HCT116 (cell line): ENCODE measurements around the gene DMBT1. TPM values are rescaled to one million over a fixed set of nuclear protein-coding genes. Genes with fewer than 3 reads are reported as not detected.

Experiments
- ATAC-seq: fragments of 200-7000 bp; cut with Tn5 transposase; 2 replicates; pipeline ENCODE4 v1.9.1; 2020; ENCODE audit warnings: mild to moderate bottlenecking, moderate library complexity
- BruUV-seq: library from RNA; stranded (reverse); fragments of 400-500 nt; replicated peaks from 2 replicates; lab custom pipeline; 2021; lab: Mats Ljungman, UMichigan
- CTCF ChIA-PET: fragments of 300-600 bp; sonication (Branson Sonifier 250); formaldehyde crosslinking; loops from one replicate; lab custom pipeline; 2021; ENCODE audit warnings: antibody characterized with exemption; lab: Charles Lee
- POLR2A ChIA-PET: fragments of 300-600, 350-600 bp; sonication (Branson Sonifier 250); formaldehyde crosslinking; loops from one replicate; lab custom pipeline; 2021; ENCODE audit warnings: antibody characterized with exemption; lab: Charles Lee
- RAD21 ChIA-PET, 2 experiments: fragments of 300-600 bp; sonication (Branson Sonifier 250); formaldehyde crosslinking; loops; one replicate each; lab custom pipeline; 2023; ENCODE audit warnings: low total read pairs in 2 of 2; ENCODE audit not compliant: uncharacterized antibody in 2 of 2, unreplicated experiment in 2 of 2, low non-redundant PET in 1 of 2; lab: Charles Lee
- DNase-seq: peaks from one replicate; pipeline ENCODE4 v3.0.0-alpha.2; 2010; ENCODE audit warnings: low read depth, low spot score
- H2AFZ ChIP-seq: fragments of 200-600 bp; shearing (Covaris generic), sonication (generic); 2 replicates; pipeline ENCODE4 v1.6.1; 2017; ENCODE audit warnings: low read depth, mixed run types, mixed read lengths, antibody characterized with exemption, low read length; ENCODE audit not compliant: poor library complexity, severe bottlenecking
- H3K27ac ChIP-seq: 2 replicates; pipeline ENCODE4 v1.5.1; 2012; ENCODE audit warnings: low read depth, low read length
- H3K27me3 ChIP-seq: fragments of 200-600 bp; sonication (generic); 2 replicates; pipeline ENCODE4 v1.6.1; 2016; ENCODE audit warnings: mixed run types, low read length, mixed read lengths; ENCODE audit not compliant: insufficient read depth
- H3K36me3 ChIP-seq, 2 experiments: fragments of 200-500 bp in 1 of 2; fragments of 200-600 bp in 1 of 2; sonication (Bioruptor generic) in 1 of 2; sonication (generic) in 1 of 2; 2 replicates each; pipeline versions ENCODE4 v1.5.1 to v1.6.1; 2014 to 2016; ENCODE audit warnings: low read length in 2 of 2, inconsistent platforms in 1 of 2, mixed read lengths in 1 of 2, mixed run types in 1 of 2; ENCODE audit not compliant: insufficient read depth in 2 of 2, control insufficient read depth in 1 of 2
- H3K4me1 ChIP-seq, 2 experiments: fragments of 200-600 bp in 1 of 2; sonication (generic) in 1 of 2; 2 replicates each; pipeline versions ENCODE4 v1.5.1 to v1.6.1; 2012 to 2017; ENCODE audit warnings: low read length in 2 of 2, inconsistent platforms in 1 of 2, mild to moderate bottlenecking in 1 of 2, mixed read lengths in 1 of 2, mixed run types in 1 of 2, moderate library complexity in 1 of 2; ENCODE audit not compliant: insufficient read depth in 2 of 2, control insufficient read depth in 1 of 2
- H3K4me2 ChIP-seq: fragments of 200-600 bp; sonication (generic); 2 replicates; pipeline ENCODE4 v1.6.1; 2017; ENCODE audit warnings: mixed run types, low read length, mixed read lengths
- H3K4me3 ChIP-seq, 2 experiments: fragments of 200-600 bp in 1 of 2; sonication (generic) in 1 of 2; replicated peaks in 1 of 2; 2 replicates each; pipeline ENCODE4 v1.5.1; 2011 to 2016; ENCODE audit warnings: low read length in 2 of 2, control low read depth in 1 of 2, low read depth in 1 of 2, mild to moderate bottlenecking in 1 of 2, mixed read lengths in 1 of 2, mixed run types in 1 of 2
- H3K79me2 ChIP-seq: fragments of 200-600 bp; sonication (generic); 2 replicates; pipeline ENCODE4 v1.6.1; 2017; ENCODE audit warnings: mild to moderate bottlenecking, mixed run types, low read length, moderate library complexity, mixed read lengths; ENCODE audit not compliant: insufficient read depth
- H3K9ac ChIP-seq: fragments of 200-600 bp; sonication (generic); 2 replicates; pipeline ENCODE4 v1.6.1; 2016; ENCODE audit warnings: low read length, mixed read lengths
- H3K9me2 ChIP-seq: fragments of 200-600 bp; sonication (generic), shearing (Covaris generic); 2 replicates; pipeline ENCODE4 v1.6.1; 2017; ENCODE audit warnings: mixed run types, mild to moderate bottlenecking, moderate library complexity; ENCODE audit not compliant: insufficient read depth
- H3K9me3 ChIP-seq, 2 experiments: fragments of 200-500 bp in 1 of 2; fragments of 200-600 bp in 1 of 2; sonication (Bioruptor generic) in 1 of 2; sonication (generic) in 1 of 2; 2 replicates each; pipeline ENCODE4 v1.6.1; 2014 to 2017; ENCODE audit warnings: low read length in 2 of 2, mixed read lengths in 2 of 2, inconsistent platforms in 1 of 2, low read depth in 1 of 2, mild to moderate bottlenecking in 1 of 2, mixed run types in 1 of 2, moderate library complexity in 1 of 2; ENCODE audit not compliant: control insufficient read depth in 1 of 2, insufficient read depth in 1 of 2
- H4K20me1 ChIP-seq: fragments of 200-600 bp; sonication (generic), shearing (Covaris generic); 2 replicates; pipeline ENCODE4 v1.6.1; 2017; ENCODE audit warnings: mixed run types, mild to moderate bottlenecking, moderate library complexity; ENCODE audit not compliant: insufficient read depth
- CBX3 ChIP-seq: IDR thresholded peaks from 2 replicates; pipeline ENCODE4 v1.6.1; 2012; ENCODE audit warnings: low read depth
- CEBPB ChIP-seq: IDR thresholded peaks from 2 replicates; pipeline ENCODE4 v1.6.1; 2012; ENCODE audit warnings: low read depth
- ELF1 ChIP-seq: IDR thresholded peaks from 2 replicates; pipeline ENCODE4 v1.6.1; 2012; ENCODE audit warnings: low read depth, borderline replicate concordance
- EZH2 ChIP-seq: fragments of 200-600 bp; sonication (generic); IDR thresholded peaks from 2 replicates; pipeline ENCODE4 v1.6.1; 2017; ENCODE audit warnings: antibody characterized with exemption, mixed run types
- EZH2phosphoT487 ChIP-seq: fragments of 200-600 bp; IDR thresholded peaks from 2 replicates; pipeline ENCODE4 v1.6.1; 2018; ENCODE audit warnings: antibody characterized with exemption, borderline replicate concordance
- FOSL1 ChIP-seq: IDR thresholded peaks from 2 replicates; pipeline ENCODE4 v1.6.1; 2012; ENCODE audit warnings: low read depth
- POLR2A ChIP-seq: IDR thresholded peaks from 2 replicates; pipeline ENCODE4 v1.7.0; 2011; ENCODE audit warnings: borderline replicate concordance; ENCODE audit not compliant: insufficient read depth, insufficient read length; ENCODE audit errors: extremely low read depth
- RAD21 ChIP-seq: IDR thresholded peaks from 2 replicates; pipeline ENCODE4 v1.6.1; 2012; ENCODE audit warnings: low read depth, mild to moderate bottlenecking
- SIN3A ChIP-seq: IDR thresholded peaks from 2 replicates; pipeline ENCODE4 v1.6.1; 2012; ENCODE audit warnings: low read depth
- SP1 ChIP-seq: IDR thresholded peaks from 2 replicates; pipeline ENCODE4 v1.6.1; 2012; ENCODE audit warnings: low read depth
- TCF7L2 ChIP-seq: IDR thresholded peaks from 2 replicates; pipeline ENCODE4 v1.7.0; 2011; ENCODE audit warnings: borderline replicate concordance, inconsistent platforms; ENCODE audit not compliant: insufficient read depth, insufficient read length; ENCODE audit errors: extremely low read depth
- intact Hi-C: fragments of 100-400 bp; cut with micrococcal nuclease; formaldehyde crosslinking; loops from 2 replicates; pipeline ENCODE4 v1.10.0; 2022
- total RNA-seq: library from RNA; stranded (reverse); gene quantifications from one replicate; pipeline ENCODE4 v1.2.1, GENCODE V29; 2021; ENCODE audit not compliant: unreplicated experiment
- TF ChIP-seq, protein P1 (sequence below): IDR thresholded peaks from 2 replicates; pipeline ENCODE4 v1.6.1; 2012; ENCODE audit warnings: low read depth

DMBT1 gene
- total RNA-seq, 1 experiment from 2014 or later = 0.17 TPM

DNA sequence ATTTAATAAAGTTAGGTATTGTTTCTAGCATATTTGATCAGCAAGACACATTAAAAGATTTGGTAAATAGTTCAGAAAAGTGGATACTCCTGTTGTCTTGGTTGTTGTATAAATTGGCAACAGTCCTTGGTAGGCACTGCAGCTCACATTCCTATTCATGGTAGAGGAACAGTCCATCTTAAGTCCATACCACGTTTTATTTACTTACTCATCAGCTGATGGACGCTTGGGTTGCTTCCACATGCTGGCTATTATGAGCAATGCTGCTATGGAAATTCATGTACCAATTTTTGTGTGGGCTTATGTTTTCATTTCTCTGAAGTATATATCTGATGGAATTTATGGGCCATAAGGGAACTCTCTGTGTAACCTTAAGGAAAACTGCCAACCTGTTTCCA, 95.8 kb downstream of the DMBT1 start:
- H3K27me3 ChIP-seq = peaks cover 78% of the 10 kb centered on the region
- intact Hi-C loops = no loop called here
- RAD21 ChIA-PET = no interaction called here

DNA sequence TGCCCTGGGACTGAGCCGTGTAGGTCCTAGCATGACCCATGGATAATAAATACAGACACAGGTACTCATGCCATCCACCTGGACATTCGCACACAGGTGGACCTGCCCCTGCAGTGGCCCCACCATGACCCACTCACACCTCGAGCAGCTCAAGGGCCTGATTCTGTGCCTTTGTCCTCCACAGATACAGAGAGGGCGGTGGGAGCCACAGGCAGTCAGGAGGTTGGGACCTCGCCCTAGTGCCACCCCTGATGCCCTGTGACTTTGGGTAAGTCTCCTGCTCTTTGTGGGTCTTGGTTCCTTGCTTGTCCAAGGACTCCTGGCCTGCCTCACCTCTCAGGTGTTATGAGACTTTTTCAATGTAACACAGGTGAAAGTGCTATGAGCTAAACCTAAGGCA, 96.2 kb downstream of the DMBT1 start:
- Histone ChIP-seq H2AFZ (no peak overlapping the region), H3K36me3 (no peaks in the 10 kb centered on the region), H3K27me3 (peaks cover 75% of the 10 kb centered on the region), H3K9me3 (no peaks in the 10 kb centered on the region), H4K20me1 (no peaks in the 10 kb centered on the region), H3K4me2 (no peak overlapping the region), H3K79me2 (no peaks in the 10 kb centered on the region), H3K27ac (no peak overlapping the region), H3K9me2 (no peaks in the 10 kb centered on the region), H3K4me1 (no peaks in the 10 kb centered on the region), H3K9ac (no peak overlapping the region), H3K4me3 (no peak overlapping the region)
- intact Hi-C loops = no loop called here
- ATAC-seq (no peak), DNase-seq (no peak)
- POLR2A ChIA-PET = no interaction called here
- CTCF ChIA-PET = interaction anchor here (1.0 kb wide), 1 partner anchor 8 kb away, joined by 4 read pairs; no protein-coding TSS in a partner anchor
- RAD21 ChIA-PET = no interaction called here
- TF ChIP-seq FOSL1 = no peak
- no peak for TF ChIP-seq CBX3
- TF ChIP-seq EZH2 = no peak
- TF ChIP-seq, protein P1, sequence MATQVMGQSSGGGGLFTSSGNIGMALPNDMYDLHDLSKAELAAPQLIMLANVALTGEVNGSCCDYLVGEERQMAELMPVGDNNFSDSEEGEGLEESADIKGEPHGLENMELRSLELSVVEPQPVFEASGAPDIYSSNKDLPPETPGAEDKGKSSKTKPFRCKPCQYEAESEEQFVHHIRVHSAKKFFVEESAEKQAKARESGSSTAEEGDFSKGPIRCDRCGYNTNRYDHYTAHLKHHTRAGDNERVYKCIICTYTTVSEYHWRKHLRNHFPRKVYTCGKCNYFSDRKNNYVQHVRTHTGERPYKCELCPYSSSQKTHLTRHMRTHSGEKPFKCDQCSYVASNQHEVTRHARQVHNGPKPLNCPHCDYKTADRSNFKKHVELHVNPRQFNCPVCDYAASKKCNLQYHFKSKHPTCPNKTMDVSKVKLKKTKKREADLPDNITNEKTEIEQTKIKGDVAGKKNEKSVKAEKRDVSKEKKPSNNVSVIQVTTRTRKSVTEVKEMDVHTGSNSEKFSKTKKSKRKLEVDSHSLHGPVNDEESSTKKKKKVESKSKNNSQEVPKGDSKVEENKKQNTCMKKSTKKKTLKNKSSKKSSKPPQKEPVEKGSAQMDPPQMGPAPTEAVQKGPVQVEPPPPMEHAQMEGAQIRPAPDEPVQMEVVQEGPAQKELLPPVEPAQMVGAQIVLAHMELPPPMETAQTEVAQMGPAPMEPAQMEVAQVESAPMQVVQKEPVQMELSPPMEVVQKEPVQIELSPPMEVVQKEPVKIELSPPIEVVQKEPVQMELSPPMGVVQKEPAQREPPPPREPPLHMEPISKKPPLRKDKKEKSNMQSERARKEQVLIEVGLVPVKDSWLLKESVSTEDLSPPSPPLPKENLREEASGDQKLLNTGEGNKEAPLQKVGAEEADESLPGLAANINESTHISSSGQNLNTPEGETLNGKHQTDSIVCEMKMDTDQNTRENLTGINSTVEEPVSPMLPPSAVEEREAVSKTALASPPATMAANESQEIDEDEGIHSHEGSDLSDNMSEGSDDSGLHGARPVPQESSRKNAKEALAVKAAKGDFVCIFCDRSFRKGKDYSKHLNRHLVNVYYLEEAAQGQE = no peak
- no peak for TF ChIP-seq POLR2A
- TF ChIP-seq CEBPB = no peak
- TF ChIP-seq RAD21 = no peak
- BruUV-seq = no TSS peak

More for the DNA sequence above, 95.8 kb downstream of the DMBT1 start:
- no peak for DNase-seq
- H3K9me3 ChIP-seq = no peaks in the 10 kb centered on the region
- no peaks in the 10 kb centered on the region for H3K4me1 ChIP-seq
- POLR2A ChIA-PET = no interaction called here
- H3K4me3 ChIP-seq = no peak overlapping the region
- no peaks in the 10 kb centered on the region for H3K36me3 ChIP-seq
- no peaks in the 10 kb centered on the region for H3K79me2 ChIP-seq
- no peaks in the 10 kb centered on the region for H3K9me2 ChIP-seq
- no peak overlapping the region for H2AFZ ChIP-seq
- no peak for ATAC-seq
- no peak overlapping the region for H3K4me2 ChIP-seq
- H4K20me1 ChIP-seq = no peaks in the 10 kb centered on the region
- no TSS peak for BruUV-seq
- no peak overlapping the region for H3K9ac ChIP-seq
- no peak for TF ChIP-seq SP1
- TF ChIP-seq ELF1 = no peak
- TF ChIP-seq TCF7L2 = no peak
- no peak for TF ChIP-seq POLR2A
- no peak for TF ChIP-seq EZH2phosphoT487
- no peak for TF ChIP-seq SIN3A
- TF ChIP-seq, all 23 proteins: peak for 0
- no peak overlapping the region for H3K27ac ChIP-seq
- CTCF ChIA-PET = no interaction called here
